ENCODE data around the gene SELENBP1.
A peak's percentile ranks its signal among the peaks of the same experiment; 100 is the strongest.
"Not testable (repeated sequence)": the region's sequence is repeated elsewhere in the genome, so short reads cannot be mapped to it uniquely, and the experiment has no call there.

SELENBP1 gene

DNA sequence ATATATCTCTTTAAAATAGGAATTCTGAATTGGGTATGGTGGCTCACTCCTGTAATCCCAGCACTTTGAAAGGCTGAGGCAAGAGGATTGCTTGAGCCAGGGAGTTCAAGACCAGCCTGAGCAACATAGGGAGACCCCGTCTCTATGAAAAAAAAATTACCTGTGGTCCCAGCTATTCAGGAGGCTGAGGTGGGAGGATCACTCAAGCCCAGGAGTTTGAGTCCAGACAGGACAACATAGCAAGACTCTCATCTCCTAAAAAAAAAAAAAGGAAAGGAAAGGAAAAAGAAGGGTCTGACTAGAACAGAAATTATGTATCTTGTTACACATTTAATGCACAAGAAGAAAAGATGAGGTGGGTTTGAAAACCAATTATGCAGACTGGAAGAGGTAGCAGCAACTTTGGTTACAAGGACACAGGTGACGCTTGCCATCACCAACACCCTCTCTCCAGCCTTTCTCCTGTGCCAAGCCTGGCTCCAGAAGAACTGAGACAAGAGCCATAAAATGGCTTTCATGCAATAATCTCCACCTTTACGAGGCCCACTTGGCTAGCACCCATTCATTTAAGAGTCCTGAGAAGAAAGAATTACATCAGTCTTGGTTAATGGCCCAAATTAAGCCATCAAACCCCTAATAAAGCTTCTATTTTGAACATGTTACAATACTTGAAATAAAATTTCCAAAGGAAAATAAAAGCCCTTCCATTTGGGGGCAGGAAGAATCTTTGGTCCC lies 4.8 kb upstream of the SELENBP1 start:
- no peak for FAIRE-seq

DNA sequence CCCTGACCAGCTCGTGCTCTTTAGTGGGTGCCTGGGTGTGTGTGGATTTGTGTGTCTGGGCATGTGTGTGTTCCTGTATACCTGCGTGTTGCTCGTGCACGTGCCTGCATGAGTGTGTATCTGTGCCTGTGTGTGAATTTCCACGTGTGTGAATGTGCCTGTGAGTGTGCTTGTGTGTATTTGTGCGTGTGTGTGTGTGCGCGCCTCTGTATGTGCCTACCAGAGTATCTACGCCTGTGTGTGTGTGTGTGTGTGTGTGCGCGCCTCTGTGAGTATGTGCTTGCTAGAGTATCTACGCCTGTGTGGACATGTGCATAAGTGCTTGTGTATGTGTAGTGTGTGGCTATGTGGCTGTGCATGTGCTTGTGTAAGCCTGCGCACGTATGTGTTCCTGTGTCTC lies 691 bp upstream of the SELENBP1 start:
- no peak for FAIRE-seq

DNA sequence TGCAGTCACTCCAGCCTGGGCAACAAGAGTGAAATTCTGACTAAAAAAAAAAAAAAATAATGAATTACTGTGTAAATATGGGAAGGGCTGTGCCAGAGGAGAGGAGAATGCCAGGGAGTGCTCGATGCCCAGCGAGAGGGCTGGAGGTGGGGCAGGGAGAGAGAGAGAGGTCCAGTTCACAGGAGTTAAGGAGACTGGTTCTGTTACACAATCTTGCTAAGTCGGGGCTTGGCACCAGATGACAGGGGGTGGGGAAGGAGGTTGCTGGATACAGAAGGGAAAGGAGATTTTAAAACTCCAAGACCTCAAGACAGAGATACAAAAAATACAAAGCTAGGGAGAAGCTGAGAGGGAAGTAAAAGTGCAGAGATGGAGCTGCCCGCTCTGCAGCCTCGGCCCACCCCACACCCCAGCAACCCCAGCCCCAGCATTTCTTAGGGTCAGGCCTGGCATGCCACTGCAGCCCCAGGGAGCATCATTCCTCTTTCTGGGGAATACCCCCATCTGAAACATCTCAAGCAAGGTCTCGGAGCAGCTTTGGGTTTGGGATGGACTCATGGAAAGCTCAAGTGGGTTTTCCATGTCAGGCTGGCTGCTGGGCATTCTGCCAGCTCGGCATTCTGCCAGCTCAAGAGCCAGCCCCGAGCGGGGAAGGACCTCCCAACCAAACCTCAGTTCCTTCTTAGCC lies 991 bp downstream of the SELENBP1 start:
- no peak for FAIRE-seq

DNA sequence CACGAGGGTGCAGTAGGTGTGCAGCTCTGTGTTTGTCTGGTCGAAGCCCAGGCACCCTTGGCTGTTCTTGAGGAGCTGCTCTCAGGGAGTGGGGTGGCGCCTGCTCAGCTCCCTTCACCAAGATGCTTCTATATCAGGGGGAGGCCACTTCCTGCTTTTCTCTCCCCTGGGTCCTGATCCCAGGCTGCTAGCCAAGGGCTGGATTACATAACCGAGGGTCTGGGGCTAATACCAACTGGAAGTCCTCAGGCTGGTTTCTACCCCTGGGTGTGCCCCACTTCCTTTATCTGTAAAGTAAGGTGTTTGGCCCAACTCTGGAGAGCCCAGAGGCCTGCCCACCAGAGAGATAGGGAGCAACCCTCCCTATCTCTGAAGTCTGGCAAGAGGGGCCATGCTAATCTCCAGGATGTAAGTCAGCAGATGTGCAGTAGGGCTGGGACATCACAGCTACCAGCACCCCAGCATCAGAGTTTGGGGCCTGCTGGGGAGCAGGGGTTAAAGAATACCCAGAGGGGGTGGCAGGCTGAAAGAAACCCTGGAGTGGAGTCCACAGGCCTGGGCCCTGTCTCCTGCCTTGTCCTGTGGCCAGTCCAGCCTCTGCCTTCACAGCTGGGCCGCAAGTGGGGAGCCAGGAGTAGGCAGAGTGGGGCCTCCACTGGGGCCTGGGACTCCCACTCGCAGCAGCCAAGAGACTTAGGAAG lies 2.1 kb downstream of the SELENBP1 start:
- FAIRE-seq: no peak

DNA sequence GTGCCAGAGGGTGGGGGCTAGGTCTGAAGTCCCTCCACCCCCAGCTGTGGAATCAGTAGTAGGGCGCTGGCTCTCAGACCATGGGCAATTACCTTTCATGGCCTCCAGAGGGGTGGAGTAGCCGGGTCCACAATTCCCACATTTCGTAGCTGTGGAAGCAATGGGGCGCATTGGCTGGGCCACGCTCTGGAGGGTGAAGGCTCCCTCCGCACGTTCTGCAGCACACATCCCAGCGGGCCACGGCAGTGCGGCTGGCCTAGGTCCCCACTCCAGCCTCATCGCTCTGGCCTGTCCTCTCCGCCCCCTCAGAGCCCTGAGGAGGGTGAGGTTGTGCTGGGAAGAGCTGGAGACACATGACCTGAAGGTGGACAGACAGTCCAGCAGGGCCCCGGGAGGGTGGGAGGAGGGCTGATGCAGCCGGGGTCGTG lies 2.9 kb downstream of the SELENBP1 start:
- no peak for FAIRE-seq

DNA sequence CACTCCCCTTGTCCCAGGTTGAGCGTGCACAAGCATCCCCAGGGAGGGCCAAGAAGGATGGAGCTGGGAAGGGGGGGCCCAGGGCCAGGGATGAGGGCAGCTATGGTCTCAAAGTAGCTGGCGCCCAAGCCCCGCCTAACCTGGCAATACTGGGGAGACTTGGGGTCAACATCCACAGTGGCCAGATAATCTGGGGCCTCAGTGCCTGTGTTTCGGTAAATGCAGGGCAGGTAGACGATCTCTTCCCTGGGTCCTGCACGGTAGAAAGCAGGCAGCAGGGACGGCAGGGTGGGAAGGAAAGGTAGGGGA lies 3.2 kb downstream of the SELENBP1 start:
- FAIRE-seq: no peak

DNA sequence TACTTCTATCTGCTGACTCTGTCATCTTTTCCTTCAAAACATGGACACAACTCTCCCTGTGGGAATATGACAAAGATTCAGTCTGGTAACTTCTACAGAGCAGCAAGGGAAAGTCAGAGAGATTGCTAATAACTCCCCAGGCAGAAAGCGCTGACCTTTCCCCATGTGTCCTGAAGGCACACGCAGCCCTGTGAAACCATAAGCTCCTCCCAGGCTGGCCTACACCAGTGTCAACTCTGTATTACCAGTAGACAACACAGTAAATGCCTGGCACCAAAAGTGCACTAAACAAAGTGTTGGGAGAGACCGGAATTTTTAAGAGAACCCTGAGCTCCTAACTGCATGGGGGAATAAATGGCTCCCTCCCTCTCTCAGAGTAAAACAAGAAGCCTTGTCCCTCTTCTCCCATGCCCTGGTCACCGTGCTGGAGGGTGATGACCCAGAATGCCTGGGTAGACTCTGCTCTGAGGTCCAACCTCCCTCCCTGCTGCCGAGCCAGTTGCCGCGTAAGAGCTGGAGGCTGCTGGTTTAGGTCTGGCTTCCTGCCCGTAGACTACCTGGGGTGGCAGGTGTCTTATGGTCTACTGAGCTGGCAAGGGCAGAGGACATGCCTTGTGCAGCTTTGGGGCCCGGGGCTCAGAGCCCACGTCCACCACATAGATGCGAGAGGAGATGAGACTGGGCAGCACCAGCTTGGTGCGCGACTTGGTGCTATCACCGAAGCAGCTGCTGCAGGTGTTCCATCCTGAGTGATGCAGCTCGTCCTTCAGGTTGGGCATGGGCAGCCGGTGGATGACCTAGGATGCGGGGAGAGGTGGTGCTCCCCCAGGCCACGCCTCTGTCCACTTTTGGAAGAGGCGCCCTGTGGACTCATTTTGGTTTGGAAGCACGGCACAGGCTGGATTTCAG lies 3.9 kb downstream of the SELENBP1 start:
- FAIRE-seq: no peak

DNA sequence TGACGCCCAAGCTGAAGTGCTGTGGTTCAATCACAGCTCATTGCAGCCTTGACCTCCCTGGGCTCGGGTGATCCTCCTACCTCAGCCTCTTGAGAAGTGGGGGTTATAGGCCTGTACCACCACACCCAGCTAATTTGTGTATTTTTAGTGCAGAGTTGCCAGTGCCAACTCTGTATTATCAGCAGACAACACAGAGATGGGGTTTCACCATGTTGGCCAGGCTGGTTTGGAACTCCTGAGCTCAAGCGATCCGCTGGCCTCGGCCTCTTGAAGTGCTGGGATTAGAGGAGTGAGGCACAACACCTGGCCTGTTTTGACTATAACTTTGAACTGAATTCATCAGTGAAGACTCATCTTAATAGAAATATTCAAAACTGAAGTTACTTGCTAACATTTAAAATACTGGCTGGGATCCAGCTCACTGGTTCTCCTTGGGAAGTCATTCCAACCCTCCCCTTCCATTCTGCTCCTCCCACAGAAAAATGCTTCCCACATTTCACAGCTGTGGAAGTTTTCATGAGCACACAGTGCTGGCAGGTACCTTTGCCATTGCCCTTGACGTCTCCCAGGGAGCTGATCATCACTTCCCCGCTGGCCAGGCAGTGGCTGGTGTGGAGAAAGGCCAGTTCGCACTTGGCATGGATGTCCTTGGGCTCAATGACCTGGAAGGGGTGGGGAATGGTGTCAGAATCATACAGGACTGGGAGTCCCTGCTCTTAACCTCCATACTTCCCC lies 4.7 kb downstream of the SELENBP1 start:
- no peak for FAIRE-seq

DNA sequence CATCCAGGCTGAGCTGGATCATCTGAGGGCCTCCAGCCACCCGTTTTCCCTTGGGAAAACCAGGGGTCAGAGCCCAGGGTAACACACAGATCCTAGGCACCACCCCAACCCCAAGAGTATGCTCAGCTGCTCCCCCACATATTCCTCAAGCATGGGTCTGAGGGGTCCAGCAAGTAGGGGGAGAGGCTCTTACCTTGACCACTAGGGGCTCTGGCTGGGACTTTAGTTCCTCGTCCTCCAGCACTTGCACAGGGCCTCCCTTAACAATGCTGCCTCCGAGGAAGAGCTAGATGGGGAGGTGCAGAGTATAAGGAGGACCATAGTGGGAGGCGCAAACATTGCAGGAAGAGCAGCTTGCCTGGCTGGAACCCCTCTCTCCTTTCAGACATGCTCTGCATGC lies 7.5 kb downstream of the SELENBP1 start:
- FAIRE-seq: no peak

DNA sequence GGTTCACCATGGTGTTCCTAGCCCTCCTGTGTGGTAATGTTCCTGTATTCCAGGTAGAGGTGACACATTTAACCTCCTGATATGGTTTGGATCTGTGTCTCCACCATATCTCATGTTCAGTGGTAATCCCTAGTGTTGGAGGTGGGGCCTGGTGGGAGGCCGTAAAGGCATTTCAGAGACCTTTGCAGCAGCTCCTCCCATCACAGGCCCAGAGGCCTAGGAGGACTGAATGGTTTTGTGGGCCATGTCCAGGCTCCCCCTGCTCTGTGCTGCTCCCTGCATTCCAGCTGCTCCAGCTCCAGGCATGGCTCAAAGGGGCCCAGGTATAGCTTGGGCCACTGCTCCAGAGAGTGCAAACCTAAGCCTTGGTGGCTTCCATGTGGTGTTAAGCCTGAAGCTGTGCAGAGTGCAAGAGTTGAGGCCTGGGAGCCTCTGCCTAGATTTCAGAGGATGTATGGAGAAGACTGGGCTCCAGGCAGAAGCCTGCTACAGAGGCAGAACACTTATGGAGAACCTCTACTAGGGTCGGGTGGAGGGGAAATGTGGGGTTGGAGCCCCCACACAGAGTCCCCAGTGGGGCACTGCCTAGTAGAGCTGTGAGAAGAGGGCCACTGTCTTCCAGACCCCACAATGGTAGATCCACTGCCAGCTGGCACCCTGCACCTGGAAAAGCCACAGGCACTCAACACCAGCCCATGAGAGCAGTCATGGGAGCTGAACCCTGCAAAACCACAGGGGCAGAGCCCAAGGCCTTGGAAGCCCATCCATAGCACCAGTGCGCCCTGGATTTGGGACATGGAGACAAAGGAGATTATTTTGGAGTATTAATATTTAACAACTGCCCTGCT lies 10.0 kb downstream of the SELENBP1 start:
- FAIRE-seq: no peak

DNA sequence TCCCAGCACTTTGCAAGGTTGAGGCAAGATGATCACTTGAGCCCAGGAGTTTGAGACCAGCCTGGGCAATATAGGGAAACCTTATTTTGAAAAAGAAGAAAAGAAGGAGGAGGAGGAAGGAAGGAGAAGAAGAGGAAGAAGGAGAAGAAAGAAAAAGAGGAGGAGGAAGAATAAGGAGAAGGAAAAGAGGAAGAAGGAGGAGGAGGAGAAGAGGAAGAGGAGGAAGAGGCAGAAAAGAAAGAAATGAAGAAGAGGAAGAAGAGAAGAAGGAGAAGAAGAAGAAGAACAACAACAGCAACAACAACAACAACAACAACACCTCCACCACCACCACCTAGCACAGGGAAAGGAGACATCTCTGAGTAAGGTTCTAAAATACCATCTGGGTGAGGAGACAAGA lies 10.6 kb downstream of the SELENBP1 start:
- FAIRE-seq: no peak

DNA sequence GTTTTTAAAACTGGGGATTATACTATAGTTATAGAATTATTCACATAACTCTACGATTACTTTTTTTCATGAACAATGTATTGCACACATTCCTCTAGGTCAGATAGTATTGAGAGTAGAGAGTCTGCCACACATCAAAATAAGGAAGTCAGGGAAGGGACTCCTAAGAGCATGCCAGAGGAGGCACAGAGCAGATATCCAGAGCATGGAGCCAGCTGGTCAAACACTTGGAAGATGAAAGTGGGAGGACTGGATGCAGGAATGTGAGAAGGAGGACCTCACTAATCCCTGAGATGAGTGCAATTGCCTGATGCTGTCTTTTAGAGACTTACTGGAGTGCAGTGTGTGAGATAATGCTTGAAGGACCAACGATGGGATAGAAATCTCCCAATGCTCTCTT lies 15.8 kb downstream of the SELENBP1 start:
- no peak for FAIRE-seq

DNA sequence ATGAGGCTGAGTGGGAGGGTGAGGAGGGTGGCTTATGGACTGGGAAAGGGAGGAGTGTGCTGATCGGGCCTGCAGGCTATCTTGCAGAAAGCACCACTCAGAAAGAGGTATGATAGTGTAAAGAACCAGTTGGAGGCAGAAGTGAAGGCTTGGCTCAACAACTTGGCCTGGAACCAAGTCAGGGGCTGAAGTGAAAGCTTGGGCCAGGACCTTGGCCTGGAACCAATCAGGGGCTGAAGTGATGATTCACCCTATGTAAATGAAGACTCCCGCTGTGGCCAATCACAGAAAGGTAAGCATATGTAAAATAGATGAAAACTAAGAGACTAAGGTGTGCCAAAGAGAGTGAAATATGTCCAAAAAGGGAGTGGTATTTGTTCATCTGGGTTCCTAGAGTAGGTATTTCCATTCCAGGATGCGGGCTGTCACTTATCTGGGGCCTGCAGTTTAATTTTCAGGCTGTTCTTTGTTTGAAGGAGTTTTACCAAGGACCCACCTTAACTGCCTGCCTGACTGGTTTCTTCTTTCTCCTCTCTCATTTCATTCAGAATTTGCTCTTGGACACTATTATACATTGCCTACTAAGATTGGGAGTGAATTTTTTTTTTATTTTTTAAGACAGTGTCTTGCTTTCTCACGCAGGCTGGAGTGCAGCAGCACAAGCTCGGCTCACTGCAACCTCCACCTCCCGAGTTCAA lies 20.3 kb downstream of the SELENBP1 start:
- no peak for FAIRE-seq

DNA sequence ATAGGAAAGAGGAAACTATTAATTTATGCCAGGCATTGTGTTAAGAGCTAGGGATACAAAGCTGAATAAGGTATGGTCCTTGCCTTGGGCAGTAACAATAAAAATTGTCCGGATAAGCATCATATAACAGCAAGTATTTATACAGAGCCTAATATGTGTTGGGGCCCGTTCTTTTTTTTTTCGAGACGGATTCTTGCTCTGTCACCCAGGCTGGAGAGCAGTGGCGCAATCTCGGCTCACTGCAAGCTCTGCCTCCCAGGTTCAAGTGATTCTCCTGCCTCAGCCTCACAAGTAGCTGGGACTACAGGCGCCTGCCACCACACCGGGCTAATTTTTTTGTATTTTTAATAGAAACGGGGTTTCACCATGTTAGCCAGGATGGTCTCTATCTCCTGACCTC lies 22.2 kb downstream of the SELENBP1 start:
- not testable (repeated sequence) for FAIRE-seq

DNA sequence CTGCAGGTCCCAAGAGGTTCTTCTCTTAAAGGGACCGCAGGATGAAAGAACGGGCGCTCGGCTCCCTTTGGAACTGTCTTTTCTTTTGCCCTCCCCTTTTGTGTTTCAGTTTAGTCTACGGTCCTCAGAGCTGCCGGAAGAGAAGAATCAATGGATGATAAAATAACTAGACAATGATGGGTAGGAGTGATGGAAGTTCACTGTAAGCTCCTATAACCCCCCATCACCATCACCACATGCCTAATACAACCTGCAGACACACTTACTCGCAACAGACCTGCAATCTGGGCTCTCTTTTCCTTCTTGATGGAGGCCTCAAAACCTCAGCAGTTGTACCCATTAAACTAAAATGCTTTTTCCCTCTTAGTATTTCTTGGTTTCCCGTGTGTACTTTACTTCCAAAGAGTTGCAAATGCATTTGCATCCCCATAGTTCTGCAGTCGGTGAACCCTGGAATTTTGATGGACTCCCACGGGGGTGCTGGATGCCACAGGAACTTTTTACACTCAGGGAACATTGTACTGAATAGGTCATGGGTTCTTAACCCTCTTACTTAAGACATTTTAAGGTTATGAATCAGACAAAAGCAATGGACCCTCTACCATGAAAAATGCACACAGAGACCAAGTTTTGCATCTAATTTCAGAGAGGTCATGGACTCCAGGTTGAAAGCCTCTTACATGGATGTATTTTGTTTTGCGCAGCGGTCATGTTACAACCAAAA lies 24.8 kb downstream of the SELENBP1 start:
- FAIRE-seq: no peak

DNA sequence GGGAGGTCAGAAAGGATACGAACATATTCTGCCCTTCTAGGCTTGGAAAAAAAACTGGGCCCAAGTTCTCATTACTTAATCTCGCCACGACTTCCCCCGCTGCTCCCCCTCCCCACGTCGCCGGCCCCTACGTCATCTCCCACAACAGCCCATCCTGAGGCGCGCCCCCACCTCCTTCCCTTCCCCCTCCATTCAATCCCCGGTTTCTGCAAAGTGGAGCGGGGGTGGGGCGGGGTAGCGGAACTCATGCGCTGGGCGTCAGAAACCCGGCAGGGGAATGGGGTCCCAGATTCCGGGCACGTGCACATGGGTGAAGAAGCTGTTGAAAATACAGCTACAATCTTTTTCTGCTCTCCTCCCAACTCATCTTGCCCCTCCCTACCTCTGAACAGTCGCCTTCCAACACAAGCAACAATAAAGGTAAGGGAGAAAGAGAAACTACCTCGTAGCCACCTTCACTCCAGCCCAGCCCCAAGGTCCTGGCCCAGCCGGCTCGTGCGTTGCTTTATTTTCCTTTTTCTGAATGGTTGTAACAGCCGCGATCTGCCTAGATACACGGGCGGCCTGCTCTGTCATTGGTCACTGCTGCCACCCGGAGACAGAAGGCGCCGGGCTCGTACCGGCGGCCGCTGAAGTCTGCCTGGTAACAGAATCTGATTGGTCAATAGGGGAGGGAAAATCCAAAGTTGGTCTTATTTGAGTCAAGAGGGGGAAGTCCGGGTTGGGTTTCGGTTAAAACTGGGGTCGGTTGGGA lies 25.6 kb downstream of the SELENBP1 start, which contains the start of gene RFX5:
Gene RFX5, minus strand, starts transcription at position 484 of the 754 bp plus-strand sequence. CDS start 932 bp downstream, outside the sequence.
- FAIRE-seq: peak; percentile 64

DNA sequence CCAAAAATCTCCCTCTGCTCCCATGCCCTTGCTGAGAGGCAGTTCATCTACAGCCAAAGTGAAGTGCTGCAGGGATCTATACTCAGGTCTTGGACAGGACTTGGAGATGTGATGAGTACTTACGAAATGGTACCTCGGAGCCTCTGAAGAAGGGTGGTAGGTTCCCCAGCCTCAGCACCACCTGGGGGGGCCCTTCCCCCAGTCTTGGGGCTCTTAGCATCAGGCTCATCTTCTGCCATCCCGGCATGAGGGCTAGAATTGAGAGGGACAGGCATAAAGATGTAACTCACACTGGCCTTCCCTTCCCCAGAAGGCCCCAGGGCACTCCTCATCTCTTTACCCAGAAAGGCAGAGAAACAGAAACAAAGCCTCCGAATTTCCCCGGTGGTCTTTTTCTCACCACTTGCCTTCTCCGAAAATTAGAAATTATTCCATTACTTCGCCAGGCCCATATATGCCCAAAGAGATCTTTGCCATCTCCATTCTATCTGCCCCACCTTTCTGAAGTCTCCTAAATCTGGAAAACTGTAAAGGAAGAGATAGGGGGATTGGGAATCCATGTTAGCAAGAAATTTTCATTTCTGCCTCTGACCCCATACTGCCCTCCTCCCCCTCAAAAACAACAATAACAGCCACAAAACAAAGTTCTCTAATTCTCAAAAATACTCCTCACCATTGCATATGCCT lies 26.3 kb downstream of the SELENBP1 start:
- FAIRE-seq: no peak

DNA sequence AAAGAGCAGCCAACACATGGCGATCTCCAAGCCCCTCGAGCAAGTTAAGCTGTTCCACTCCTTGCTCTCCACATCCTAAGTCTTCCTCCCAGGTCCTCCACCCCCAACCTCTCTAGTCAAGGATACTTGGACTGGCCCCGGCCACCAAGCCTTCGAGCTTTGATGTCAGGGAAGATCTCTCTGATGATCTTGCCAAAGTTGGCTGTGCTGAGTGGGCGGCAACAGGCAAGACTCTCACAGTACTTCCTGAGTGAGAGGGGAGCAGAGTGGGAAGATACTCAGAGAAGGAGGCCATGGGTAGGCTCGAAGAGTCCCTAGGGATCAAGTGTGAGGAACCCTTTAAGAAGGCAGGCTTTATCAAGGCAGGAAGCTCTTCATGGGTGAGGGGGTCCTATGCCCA lies 28.2 kb downstream of the SELENBP1 start:
- no peak for FAIRE-seq

DNA sequence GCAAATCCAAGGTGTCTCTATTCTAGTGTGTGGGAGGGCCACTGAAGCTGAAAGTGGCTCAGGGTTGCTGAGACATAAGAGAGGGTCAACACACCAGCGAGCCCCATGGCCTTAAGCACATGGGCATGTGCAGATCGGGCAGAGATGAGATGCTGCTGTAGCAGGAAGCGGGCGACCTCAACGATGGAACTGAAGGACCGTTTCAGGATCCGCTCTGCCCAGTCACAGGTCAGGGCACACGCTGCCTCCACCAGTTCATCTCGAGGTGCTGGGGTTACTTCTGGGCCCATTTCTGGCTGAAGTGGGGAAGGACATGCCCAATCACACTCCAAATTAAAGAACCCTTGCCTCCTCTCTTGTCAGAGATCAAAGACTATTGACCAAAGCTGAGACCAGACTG lies 28.9 kb downstream of the SELENBP1 start:
- no peak for FAIRE-seq
